A673 (cell line): ENCODE data around the gene HOXD3. TPM values are rescaled to one million over a fixed set of nuclear protein-coding genes. Genes with fewer than 3 reads are reported as not detected.

ENCODE experiments used
- BruUV-seq: library from RNA; stranded (reverse); fragments of 400-500 nt; replicated peaks from 2 replicates; lab custom pipeline; 2021; lab: Mats Ljungman, UMichigan
- CTCF ChIA-PET: fragments of 300-600 bp; sonication (Branson Sonifier 250); formaldehyde crosslinking; loops from one replicate; lab custom pipeline; 2022; ENCODE audit warnings: antibody characterized with exemption; lab: Charles Lee
- POLR2A ChIA-PET: fragments of 300-600 bp; sonication (Branson Sonifier 250); formaldehyde crosslinking; loops from one replicate; lab custom pipeline; 2022; ENCODE audit warnings: antibody characterized with exemption; ENCODE audit not compliant: low non-redundant PET; lab: Charles Lee
- DNase-seq: peaks from one replicate; pipeline ENCODE4 v3.0.0-alpha.2; 2015; ENCODE audit warnings: low spot score
- H3K27ac ChIP-seq: fragments of 200-600 bp; sonication (generic); 2 replicates; pipeline ENCODE4 v1.5.1; 2016; ENCODE audit warnings: mixed run types, low read depth, mild to moderate bottlenecking, mixed read lengths, antibody characterized with exemption, low read length; ENCODE audit not compliant: poor library complexity, severe bottlenecking
- H3K27me3 ChIP-seq: fragments of 200-600 bp; sonication (generic); replicated peaks from 2 replicates; pipeline ENCODE4 v1.6.1; 2017; ENCODE audit warnings: mixed run types, low read depth, mild to moderate bottlenecking, mixed read lengths, antibody characterized with exemption, low read length; ENCODE audit not compliant: insufficient read depth, poor library complexity
- H3K36me3 ChIP-seq: fragments of 200-600 bp; sonication (generic); 2 replicates; pipeline ENCODE4 v1.6.1; 2016; ENCODE audit warnings: mixed run types, mild to moderate bottlenecking, mixed read lengths, antibody characterized with exemption, low read length; ENCODE audit not compliant: insufficient read depth, poor library complexity, severe bottlenecking
- H3K4me1 ChIP-seq: fragments of 200-600 bp; sonication (generic); 2 replicates; pipeline ENCODE4 v1.6.1; 2017; ENCODE audit warnings: mixed run types, mild to moderate bottlenecking, mixed read lengths, antibody characterized with exemption, low read length; ENCODE audit not compliant: insufficient read depth, poor library complexity, severe bottlenecking
- H3K4me3 ChIP-seq: fragments of 200-600 bp; sonication (generic); 2 replicates; pipeline ENCODE4 v1.5.1; 2016; ENCODE audit warnings: low read depth, mixed run types, mild to moderate bottlenecking, mixed read lengths, low read length; ENCODE audit not compliant: poor library complexity, severe bottlenecking
- H3K9me3 ChIP-seq: fragments of 200-600 bp; sonication (generic); 2 replicates; pipeline ENCODE4 v1.6.1; 2016; ENCODE audit warnings: mixed run types, low read depth, mild to moderate bottlenecking, mixed read lengths, antibody characterized with exemption, low read length; ENCODE audit not compliant: poor library complexity, severe bottlenecking
- CTCF ChIP-seq: fragments of 300-800, 200-600 bp; sonication (generic); conservative IDR thresholded peaks from 2 replicates; pipeline ENCODE4 v1.5.1; 2017; ENCODE audit warnings: low read depth, mild to moderate bottlenecking, antibody characterized with exemption, low read length, moderate library complexity, mixed read lengths
- EZH2 ChIP-seq: fragments of 200-600 bp; sonication (generic); IDR thresholded peaks from 2 replicates; pipeline ENCODE4 v1.6.1; 2017; ENCODE audit warnings: borderline replicate concordance, low read depth, mild to moderate bottlenecking, mixed read lengths, antibody characterized with exemption, low read length; ENCODE audit not compliant: poor library complexity, severe bottlenecking
- intact Hi-C: fragments of 100-400 bp; cut with micrococcal nuclease; formaldehyde crosslinking; loops from one replicate; pipeline ENCODE4 v1.10.0; 2022; ENCODE audit not compliant: unreplicated experiment
- total RNA-seq: library from RNA; stranded (reverse); gene quantifications from 2 replicates; pipeline ENCODE4 v1.2.3, GENCODE V29; 2021

The HOXD3 gene
- total RNA-seq, 1 experiment from 2014 or later, result 41.3 TPM

DNA sequence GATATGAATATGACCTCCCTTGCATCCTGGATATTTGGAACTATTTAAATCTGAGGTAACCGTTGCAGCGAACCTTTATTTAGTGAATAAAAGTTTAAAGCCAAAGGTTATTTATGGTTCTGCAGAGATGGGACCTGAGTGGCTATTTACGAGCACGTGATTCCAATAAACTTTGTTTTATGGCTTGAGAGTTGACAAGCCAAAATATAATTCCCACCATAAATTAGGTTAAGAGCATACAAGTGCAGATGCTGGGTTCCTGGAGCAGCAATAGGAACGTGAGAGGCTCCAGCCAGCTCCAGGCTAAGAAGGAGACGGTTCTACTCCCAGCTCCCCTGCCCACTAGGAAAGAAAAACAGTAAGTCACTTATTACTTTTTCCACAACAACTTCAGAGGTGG is 11.0 kb upstream of the HOXD3 start:
- no peaks in the 10 kb centered on the region for H3K27me3 ChIP-seq
- DNase-seq, result no peak
- intact Hi-C loops, result no loop called here
- H3K36me3 ChIP-seq, result peaks cover 72% of the 10 kb centered on the region
- POLR2A ChIA-PET, result interaction anchor here (0.6 kb wide), 1 partner anchor 311 kb away, joined by 8 read pairs; no protein-coding TSS in a partner anchor
- no peak overlapping the region for H3K27ac ChIP-seq
- peaks cover 44% of the 10 kb centered on the region for H3K4me1 ChIP-seq
- no peak overlapping the region for H3K4me3 ChIP-seq
- TF ChIP-seq EZH2 (no peak), CTCF (no peak)
- CTCF ChIA-PET, result no interaction called here
- H3K9me3 ChIP-seq, result no peaks in the 10 kb centered on the region
- no TSS peak for BruUV-seq

DNA sequence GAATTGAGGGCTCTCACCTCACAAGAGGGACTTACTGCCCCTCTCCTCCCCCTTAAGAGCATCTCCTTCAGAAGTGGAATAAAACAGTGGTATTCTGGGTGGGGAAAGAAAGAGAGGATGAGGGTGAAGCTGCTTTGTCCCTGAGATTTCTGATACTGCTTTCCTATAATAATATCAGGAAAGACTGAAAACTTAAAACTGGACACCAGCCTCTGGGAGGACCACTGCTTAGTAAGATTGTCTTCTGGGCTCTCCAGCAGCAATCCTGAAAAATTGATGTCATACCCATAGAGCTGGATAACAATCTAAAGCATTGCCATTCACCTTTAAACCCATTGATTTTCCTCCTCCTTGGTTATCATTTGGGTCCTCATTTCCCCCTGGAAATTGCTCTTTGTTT is 10.5 kb upstream of the HOXD3 start:
- H3K27ac ChIP-seq, result no peak overlapping the region
- BruUV-seq, result no TSS peak
- ChIA-PET CTCF (no interaction called here), POLR2A (no interaction called here)
- peaks cover 39% of the 10 kb centered on the region for H3K4me1 ChIP-seq
- no peaks in the 10 kb centered on the region for H3K27me3 ChIP-seq
- H3K9me3 ChIP-seq, result no peaks in the 10 kb centered on the region
- no peak for TF ChIP-seq CTCF
- TF ChIP-seq EZH2, result no peak
- H3K4me3 ChIP-seq, result no peak overlapping the region
- intact Hi-C loops, result no loop called here
- DNase-seq, result no peak
- peaks cover 76% of the 10 kb centered on the region for H3K36me3 ChIP-seq

- BruUV-seq, result no TSS peak
- H3K36me3 ChIP-seq, result peaks cover 78% of the 10 kb centered on the region
- no peak for DNase-seq
- TF ChIP-seq EZH2 (no peak), CTCF (no peak)
- no peak overlapping the region for H3K27ac ChIP-seq
- H3K4me1 ChIP-seq, result peaks cover 35% of the 10 kb centered on the region
- H3K27me3 ChIP-seq, result no peaks in the 10 kb centered on the region
- H3K9me3 ChIP-seq, result no peaks in the 10 kb centered on the region
- CTCF ChIA-PET, result no interaction called here
- no peak overlapping the region for H3K4me3 ChIP-seq
- POLR2A ChIA-PET, result no interaction called here
- intact Hi-C loops, result no loop called here
Measured at GRCh38 chr2:176147210-176147799, 9.8 kb upstream of the HOXD3 start.
